Esophagus squamous epithelium (tissue), 4 donors: Measurements from ENCODE around the gene ZNF492.

Experiments
- CTCF ChIP-seq, 6 experiments: fragments of 450-650 bp in 4 of 6; fragments of 200-600 bp in 2 of 6; sonication (generic) in 2 of 6; IDR thresholded peaks; one replicate each; pipeline ENCODE4 v1.5.1; 2016 to 2019; ENCODE audit warnings: antibody characterized with exemption in 6 of 6, mild to moderate bottlenecking in 4 of 6, moderate library complexity in 4 of 6
- POLR2A ChIP-seq, 4 donors: fragments of 450-650 bp; IDR thresholded peaks; one replicate each; pipeline ENCODE4 v1.6.1; 2017; ENCODE audit warnings: antibody characterized with exemption in 4 of 4, mild to moderate bottlenecking in 4 of 4, moderate library complexity in 3 of 4

GRCh38 chr19:22627526-22627925 lies 6.6 kb upstream of the ZNF492 start:
- no peak for TF ChIP-seq CTCF (IDR thresholded peaks at IDR 0.05)
- no peak for TF ChIP-seq POLR2A (IDR thresholded peaks at IDR 0.05)
